GM12801 (cell line): ENCODE data around the gene ERP44.

Experiments used
- TF ChIP-seq, protein P1 (sequence below): IDR thresholded peaks from one replicate; pipeline ENCODE4 v1.5.1; 2011; ENCODE audit warnings: control low read depth; ENCODE audit not compliant: insufficient read length; ENCODE audit errors: extremely low read depth

ERP44 gene

DNA sequence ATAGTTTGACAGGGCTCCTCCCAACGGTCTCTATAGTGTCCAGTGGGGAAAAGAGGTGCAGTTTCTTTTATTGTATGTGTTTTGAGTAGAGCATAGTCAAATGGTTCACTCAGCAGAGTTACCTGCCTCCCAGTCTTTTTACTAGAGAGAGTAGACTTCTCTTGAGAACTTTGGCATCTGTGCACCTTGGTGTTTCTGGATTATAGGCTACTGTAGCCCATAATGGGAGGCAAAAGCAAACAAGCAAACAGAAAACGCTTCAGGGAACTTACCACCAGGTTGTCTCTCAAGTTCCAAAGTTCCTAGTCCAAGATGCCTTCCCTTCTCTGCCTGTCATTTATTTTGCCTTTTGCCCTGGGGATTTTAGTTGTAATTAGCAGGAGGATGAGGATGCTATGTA lies 26.4 kb upstream of the ERP44 start:
- TF ChIP-seq, protein P1, sequence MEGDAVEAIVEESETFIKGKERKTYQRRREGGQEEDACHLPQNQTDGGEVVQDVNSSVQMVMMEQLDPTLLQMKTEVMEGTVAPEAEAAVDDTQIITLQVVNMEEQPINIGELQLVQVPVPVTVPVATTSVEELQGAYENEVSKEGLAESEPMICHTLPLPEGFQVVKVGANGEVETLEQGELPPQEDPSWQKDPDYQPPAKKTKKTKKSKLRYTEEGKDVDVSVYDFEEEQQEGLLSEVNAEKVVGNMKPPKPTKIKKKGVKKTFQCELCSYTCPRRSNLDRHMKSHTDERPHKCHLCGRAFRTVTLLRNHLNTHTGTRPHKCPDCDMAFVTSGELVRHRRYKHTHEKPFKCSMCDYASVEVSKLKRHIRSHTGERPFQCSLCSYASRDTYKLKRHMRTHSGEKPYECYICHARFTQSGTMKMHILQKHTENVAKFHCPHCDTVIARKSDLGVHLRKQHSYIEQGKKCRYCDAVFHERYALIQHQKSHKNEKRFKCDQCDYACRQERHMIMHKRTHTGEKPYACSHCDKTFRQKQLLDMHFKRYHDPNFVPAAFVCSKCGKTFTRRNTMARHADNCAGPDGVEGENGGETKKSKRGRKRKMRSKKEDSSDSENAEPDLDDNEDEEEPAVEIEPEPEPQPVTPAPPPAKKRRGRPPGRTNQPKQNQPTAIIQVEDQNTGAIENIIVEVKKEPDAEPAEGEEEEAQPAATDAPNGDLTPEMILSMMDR = no peak

DNA sequence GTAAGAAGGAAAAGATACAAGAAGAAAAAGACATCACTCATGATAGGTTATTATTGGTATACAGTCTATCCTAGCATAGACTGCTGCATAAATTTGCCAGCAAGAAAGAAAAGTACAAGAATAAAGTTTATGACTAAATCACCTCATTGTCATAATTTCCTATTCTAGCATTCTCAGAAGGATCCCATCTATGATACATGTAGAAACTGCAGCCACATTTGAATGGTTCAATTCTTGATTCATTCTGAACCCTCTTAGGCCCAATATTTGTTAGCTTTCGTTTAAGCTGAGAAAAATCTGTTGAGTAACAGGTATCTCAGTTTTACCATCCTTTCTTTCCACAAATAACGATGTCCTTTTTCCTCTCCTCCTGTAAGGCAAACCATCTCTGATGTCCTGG lies 21.5 kb upstream of the ERP44 start:
- TF ChIP-seq, protein P1 = no peak

DNA sequence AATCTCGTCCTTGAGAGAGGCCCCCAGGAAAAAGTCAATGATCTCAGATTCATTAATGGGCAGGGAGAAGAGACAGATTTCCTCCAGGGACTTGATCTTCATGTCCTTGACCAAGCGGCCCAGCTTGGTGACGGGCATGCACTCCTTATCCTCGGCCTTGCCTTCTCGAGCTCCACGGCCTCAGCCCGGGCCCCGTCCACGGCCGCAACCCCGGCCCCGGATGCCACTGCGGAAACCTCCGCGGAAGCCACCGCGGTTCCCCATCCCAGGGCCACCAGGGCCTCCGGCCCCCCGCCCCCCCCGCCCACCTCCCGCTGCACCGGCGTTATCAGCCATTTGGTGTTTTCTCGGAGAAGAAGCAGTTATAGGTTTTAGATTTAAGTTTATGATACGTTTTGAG lies 18.5 kb upstream of the ERP44 start:
- TF ChIP-seq, protein P1 = no peak

DNA sequence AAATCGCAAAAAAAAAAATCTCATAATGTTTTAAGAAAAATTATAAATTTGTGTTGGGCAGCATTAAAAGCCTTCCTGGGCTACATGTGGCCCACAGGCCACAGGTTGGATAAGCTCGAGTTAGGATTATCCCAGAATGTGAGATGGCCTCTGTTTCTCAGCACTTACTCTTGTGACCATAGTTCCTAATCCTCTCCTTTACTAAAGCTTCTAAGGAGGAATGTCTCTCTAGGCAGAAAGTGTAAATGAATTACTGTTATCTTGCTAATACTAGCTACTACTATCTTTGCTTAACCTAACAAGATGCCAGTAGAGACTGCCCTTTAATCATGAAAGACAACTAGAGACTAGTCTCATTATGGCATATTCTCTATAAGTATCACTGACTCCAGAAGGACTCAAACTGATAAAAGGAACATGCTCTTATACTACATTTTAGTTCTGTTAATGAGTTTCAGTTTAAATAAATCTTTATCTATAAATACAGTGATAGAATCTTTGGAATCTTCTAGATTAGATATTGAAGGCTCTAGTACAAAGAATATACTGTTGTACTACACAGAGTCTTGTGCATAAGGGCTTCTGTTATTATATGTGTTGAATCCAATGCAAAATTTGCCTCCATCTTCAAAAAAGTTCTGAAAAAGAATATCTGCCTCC lies 14.0 kb upstream of the ERP44 start:
- TF ChIP-seq, protein P1 = no peak

DNA sequence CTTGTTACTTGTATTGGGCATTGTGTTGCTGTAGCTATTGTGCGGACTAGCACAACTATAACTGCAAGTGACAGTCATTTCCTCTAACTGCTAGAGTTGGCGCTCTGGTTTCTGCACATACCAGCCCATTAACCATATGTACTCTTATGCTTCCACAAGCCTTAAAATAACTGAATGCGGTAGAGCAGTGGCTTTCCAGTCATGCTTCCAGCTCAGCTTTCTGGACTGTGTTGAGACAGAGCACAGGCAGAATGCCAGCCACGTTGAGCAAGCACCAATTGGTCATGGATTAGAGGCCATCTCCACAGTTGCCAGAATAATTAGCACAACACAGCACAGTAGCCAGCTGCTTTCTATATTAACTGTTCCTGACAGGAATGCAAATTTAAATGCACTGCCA lies 12.4 kb upstream of the ERP44 start:
- TF ChIP-seq, protein P1 = no peak

DNA sequence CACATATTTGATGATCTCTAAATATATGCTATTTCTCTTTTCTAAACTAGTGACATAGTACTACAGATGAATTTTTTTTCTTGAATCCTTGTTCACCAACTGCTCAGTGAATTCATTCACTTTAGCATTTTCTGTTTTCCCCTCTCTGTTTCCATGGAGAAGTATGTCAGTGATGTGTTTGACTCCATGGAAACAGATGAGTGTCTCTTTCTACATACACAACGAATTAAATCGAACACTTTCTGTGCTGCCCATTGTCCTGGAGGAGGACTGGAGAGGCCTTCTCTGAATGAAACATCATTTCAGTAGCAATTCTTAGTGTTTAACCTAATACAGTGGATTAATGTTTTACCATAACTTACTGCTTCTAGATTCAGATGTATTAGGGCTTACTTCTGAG lies 9.8 kb upstream of the ERP44 start:
- TF ChIP-seq, protein P1 = no peak

DNA sequence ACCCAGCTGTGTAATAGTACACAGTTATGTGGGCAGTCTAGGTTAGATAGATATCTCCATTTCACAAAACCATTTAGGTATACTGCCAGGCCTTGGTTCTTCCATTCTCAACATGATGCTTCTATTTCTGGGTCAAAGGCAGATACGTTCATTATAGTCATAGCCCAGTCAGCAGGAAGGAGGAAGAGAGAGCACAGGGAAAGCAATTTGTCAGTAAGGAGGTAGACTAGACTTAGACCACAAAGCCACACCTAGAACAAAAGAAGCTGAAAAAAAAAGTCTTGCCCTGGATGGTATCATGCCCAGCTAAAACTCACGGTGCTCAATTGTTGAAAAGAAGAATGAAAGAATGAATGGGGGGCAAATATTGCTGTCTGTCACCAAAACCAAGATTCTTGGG lies 7.8 kb upstream of the ERP44 start:
- TF ChIP-seq, protein P1 = no peak
